ENCODE measurements around the gene CEPT1. TPM values are rescaled to one million over a fixed set of nuclear protein-coding genes. Genes with fewer than 3 reads are reported as not detected.

The CEPT1 gene
- total RNA-seq: 30.7 and 35.8 TPM in 2 replicates

DNA sequence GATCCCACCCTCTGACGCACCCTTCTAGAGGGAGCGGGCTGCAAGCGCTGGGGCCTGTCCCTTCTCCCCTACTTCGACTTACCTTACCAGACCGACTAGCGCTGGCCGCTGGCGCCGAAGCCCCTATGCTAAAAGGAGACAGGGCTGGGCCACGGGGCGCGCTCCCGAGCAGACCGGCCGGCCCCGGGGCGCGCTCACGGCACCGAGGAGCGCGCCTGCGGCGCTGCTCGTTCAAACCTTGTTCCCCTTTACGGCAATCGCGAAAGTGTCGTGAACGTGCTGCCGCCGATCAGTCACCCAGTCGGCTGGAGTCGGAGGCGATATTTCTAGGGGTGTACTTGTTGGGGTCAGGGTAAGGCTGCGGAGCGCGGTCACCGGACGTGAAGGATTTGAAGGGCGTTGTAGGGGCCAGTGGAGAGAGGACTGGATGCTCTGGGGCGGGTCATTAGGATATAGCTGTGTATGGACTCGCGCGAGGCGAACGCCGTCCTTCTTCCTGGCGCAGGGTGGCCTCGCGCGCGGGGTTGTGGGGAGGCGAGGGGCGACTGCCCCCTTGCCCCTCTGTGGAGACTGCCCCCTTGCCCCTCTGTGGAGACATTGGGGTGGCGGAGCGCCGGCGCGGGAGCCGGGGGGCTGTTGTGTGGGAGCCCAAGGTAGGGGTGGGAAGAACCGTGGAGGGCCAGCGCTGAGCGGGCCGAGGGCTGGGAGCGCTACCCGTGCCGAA lies at the start of gene CEPT1, which contains the start of gene DRAM2:
Gene CEPT1 (plus strand): TSS at position 268 of the 724 bp plus-strand sequence. CDS start 7,492 bp downstream, outside the sequence.
Gene DRAM2 (minus strand): TSS at position 138 of the 724 bp plus-strand sequence. CDS start 8,539 bp downstream, outside the sequence.

DNA sequence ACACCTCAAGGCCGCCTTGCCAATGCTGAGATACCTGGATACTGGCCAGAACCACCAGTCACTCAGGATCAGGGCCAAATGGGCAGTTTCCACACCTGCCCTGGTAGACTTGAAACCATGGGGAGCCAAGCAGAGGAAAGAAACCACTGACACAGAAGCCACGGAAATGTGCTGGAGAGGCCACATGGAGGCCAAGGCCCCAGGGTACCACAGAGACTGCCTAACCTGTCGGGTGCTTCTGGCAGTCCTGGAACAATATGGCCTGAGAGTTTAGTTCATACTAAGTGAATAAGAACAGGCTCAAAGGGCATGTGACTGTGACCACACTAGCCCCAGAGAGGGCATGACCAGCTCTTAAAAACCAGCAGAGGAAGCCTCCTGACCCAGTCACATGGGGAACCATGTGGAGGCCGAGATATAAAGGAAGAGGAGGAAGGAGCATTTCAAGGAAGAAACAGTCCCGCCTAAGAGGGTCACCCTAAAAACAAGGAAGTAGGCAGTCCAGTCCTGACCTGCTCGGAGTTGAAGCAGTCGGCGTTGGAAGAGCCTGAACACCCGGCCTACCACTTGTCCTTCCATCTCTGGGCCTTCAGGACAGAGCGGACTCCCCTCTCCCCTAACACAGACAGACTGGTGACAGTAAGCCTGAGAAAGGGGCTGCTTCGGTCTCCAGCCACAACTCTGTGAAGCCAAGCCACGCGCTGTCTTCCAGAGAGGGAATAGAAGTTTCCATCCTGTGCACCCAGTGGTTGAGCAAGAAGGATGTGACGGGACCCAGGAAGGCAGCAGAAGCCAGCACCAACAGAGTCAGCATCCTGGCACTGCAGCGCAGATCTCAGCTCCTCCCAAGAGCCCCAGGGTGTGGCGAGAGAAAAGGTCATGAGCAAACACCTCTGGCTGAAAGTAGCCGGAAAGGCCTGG lies 60.1 kb downstream of the CEPT1 start, which contains the start of gene DENND2D:
Gene DENND2D (minus strand): TSS at position 766 of the 921 bp plus-strand sequence. CDS start 187 bp downstream, at position 579.

DNA sequence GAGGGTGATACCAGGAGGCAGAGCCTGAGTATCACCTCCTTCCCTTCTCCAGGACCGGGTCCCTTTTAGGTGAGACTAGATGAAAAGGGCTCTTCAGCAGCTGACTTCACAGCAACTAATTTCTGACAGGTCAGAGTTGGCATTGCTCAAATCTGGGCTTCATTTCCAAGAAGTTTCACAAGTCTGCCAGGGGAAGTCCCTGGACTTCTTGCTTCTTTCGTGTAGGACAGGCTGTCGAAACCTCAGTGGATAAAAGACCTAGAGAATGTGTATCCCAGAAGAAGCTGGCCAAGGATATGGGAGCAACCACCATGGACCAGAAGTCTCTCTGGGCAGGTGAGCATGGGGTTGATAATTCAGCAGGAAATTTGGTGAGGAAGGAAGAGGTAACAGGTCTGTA lies 87.4 kb downstream of the CEPT1 start, which contains the start of gene CHI3L2:
Gene CHI3L2 (plus strand): TSS at position 280 of the 400 bp plus-strand sequence. CDS start 17 bp downstream, at position 297.

Other genes with a start within 250 kb of the CEPT1 start
- gene LRIF1, start 176.3 kb upstream of the CEPT1 start, total RNA-seq: 12.0 and 12.2 TPM in 2 replicates
- 48.9 and 66.2 TPM in 2 replicates for gene DRAM2, start 130 bp upstream of the CEPT1 start, total RNA-seq
- gene DENND2D, start 60.4 kb downstream of the CEPT1 start, total RNA-seq: 0.95 and 0.98 TPM in 2 replicates
- not detected in 2 replicates for gene CHI3L2, start 87.5 kb downstream of the CEPT1 start, total RNA-seq
- not detected in 2 replicates for gene CHIA, start 150.6 kb downstream of the CEPT1 start, total RNA-seq